NCI-H1417 (cell line): ENCODE results near the gene KCNIP4.

Source experiments
- DNase-seq, 3 experiments: peaks; one replicate each; lab custom pipeline; 2025; lab: John Stamatoyannopoulos, UW

Gene KCNIP4

DNA sequence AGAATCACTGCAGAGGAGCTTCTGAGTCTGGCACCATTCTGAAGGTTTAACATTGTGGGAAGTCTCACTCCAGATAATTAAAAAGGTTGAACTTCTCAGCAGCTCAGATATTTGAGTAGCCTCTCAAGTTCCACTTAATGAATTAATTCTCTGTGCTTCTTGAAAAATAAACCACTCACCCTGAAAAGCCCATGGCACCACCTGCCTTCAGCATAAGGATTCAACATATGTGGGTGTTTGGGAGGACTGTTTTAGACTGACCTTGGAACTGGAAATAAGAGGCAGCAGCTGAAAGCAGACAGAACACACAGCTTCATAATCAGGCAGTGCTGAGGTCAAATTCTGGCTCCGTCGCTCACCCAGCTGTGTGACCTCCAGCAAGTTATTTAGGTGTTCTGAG lies 100.6 kb downstream of the KCNIP4 start:
- DNase-seq: peak in 1 of 3 experiments; percentile 62

DNA sequence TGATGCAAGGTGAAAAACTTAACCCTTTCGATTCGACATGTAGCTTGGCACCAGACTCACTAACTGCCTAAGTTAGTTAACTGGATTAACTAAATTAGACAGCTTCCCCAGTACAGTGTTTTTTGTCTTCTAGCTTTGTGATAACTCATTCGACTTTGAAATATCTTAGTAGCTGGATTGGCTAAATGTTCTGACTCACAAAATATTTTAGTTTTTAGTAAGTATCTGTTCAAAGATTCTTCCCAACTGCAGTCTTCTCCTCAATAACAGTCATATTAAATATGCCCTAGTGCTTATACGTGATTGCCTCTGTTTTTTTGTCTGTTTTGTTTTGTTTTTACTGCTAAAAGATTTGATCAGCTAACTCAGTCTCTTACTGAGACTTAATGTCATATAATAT lies 102.9 kb downstream of the KCNIP4 start:
- DNase-seq: no peak

DNA sequence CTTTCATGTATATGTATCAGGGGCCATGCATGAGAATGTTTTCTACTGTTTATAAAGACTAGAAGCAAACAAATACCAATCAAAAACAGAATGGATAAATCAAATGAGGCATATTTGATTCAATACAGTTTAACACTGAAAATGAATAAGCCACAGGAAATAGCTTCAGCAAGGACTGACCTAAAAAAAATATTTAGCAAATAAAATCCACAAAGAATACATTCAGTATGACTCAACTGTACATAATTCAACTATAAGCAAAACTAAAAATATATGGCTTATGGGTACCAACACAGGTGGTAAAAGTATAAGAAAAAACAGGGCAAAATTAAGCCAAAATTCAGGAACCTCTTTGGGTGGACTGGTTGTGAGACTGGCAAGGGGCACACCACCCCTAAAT lies 112.9 kb downstream of the KCNIP4 start:
- no peak for DNase-seq

DNA sequence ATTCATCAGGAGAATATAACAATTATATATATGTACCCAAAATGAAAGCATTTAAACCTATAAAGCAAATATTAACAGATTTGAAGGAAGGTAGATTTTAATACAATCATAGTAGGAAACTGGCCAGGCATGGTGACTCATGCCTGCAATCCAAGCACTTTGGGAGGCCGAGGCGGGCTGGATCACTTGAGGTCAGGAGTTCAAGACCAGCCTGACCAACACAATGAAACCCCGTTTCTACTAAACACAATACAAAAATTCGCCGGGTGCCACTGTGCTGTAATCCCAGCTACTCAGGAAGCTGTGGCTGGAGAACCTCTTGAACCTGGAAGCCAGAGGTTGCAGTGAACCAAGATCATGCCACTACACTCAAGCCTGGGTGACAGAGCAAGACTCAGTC lies 118.3 kb downstream of the KCNIP4 start:
- DNase-seq: no peak

DNA sequence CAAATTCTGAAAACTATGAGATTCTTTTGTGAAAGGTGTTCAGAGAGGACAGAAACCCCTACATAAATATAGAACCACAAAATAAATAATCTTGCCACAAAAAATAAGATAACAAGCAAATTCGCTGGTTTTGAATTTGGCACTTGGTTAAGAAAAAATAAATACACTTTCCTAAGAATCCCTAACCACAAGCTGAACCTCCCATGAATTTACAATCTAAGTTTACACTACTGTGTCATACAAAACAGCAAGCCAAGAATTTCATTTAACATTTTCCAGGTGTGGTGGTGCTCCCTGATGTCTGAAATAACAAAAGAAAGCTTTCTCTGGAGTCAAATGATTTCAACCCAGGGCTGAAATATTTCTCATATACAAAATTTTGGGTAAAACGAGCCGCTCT lies 121.0 kb downstream of the KCNIP4 start:
- no peak for DNase-seq

DNA sequence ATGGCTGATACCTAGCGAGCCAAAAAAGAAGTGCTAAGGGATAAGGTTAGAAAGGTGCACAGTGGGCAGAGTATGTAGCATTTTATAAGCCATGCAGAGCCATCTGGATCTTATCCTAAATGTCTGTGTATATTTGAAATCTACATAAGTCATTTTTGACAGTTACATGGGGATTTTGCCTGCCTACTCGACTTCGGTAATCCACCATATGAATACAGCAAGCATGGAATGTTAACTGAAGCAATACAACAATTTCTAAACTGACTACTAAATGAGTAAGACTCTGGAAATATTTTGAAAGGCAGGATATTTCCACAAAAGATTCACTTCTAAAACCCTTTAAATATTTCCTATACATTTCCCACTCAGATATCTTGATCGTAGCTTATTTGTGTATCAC lies 122.5 kb downstream of the KCNIP4 start:
- DNase-seq: no peak

DNA sequence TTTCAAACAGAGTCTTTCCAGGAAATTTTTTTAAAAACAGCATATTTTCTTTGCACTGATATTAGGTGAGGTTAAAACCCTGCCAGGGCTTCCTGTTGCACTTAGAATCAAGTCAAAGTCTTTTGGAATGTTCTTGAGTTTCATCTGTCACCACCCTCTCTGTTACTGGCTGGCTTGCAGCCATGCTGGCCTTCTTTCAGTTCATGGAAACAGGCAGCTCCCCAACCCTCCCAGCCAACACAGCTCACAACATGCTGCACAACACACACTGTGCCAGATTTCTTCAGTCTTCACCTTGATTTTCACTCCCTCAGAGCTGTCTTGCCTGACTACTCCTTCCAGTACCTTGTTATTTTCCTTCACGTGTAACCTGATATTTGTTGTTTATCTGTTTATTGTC lies 129.5 kb downstream of the KCNIP4 start:
- DNase-seq: no peak

DNA sequence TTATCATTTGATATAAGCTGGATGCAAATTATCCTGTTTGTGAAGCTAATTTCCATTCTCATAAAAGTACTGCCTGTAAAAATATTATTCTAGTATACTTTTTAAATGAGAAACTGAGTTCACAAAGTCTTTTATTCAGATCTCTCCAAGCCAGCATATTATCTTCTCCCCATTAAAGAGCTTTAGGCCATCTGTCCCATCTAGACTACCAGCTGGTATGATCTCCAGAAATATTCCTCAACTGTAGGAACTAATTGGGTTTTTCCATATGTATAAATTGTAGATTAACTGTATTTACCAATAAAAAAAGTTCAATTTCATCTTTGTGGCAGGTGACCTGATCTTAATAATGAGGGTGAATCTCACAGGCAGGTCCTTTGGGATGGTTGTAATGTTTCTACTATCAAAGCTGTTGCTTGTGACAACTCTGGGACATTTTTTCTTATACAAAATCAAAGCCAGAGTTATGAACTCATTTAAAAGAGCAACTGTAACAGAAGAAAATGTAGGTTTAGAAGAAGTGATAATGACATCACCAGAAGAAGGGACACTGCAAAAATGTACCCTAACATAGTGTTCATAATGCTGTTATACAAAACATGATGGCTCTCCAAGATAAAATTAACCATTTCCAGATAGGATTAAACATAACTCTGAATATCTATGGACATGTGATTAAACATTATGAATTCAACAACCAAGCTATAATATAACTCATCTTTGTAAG lies 132.8 kb downstream of the KCNIP4 start:
- DNase-seq: no peak

DNA sequence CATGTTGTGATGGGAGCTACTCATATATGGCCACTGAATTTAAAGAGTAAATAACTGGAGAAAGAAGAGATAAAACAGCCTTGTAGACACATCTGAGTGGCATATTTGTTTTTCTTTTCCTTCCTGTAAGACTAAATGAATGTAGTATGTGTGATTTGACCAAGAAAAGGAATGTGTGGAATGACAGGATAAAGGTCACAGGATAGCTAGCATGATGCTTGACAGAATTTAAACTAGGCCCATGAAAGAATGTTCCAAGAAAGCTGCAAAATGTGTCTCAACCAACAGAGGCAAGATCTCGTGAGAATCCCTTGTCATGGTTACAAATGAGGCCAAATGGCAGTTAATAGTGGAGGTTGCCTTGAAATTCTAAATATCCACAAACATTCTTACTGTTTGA lies 137.0 kb downstream of the KCNIP4 start:
- DNase-seq: no peak

DNA sequence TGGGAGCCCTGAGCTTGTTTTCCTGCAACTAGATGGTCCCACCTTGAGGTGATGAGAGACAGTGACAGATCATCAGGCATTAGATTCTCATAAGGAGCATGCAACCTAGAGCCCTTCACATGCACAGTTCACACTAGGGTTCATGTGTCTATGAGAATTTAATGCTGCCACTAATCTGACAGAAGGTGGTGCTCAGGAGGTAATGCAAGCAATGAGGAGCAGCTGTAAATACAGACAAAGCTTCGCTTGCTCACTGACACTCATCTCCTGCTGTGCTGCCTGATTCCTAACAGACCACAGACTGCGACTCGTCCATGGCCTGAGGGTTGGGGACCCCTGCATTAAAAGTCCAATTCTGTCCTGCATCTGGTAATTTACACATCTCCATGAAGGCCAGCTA lies 141.6 kb downstream of the KCNIP4 start:
- DNase-seq: peak in 1 of 3 experiments; percentile 6

DNA sequence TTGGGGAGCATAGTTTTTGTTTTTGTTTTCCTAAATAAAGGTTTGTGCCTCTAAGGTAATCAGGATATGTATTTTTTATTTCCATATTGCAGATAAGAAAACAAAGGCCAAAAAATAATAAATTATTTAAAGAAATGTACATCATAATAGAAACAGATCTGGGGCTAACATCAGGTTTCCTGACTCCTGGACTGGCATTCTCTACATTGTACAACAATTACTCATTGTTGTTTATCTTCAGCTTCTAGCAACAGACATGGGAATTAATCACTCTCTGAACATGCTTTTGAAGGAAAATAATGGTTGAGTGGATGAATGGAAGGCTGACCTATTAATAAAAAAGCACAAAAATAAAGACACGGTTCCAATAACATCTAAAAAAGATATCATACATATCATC lies 146.2 kb downstream of the KCNIP4 start:
- DNase-seq: no peak

DNA sequence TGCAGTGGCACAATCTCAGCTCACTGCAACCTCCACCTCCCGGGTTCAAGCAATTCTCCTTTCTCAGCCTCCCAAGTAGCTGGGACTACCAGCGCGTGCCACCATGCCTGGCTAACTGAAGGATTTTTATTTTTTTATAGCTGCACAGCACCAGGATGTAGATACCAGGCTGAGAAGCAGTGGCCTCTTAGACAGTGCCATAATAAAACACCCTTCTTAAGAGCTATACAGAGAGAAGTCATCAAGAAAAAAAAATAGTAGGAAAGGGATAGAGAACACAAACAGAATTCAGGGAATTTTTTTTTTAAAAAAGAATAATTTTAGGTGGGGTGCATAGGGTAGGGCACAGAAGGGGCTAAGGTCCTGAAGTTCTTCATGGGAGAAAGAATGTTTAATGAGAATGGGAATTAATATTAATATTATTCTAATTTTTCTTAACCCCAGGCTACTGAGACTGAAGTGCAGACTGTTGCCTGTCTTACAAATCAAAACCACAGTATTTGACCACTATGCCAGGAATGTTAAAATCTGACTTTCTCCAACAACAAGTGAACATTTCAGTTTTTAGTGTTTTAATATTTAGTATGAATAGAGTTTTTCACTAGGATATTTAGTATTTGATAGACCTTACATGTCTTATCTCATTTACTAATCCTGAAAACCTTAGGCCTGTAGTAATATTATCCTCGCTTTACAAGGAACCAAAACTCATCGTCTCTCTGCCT lies 146.7 kb downstream of the KCNIP4 start:
- DNase-seq: no peak

DNA sequence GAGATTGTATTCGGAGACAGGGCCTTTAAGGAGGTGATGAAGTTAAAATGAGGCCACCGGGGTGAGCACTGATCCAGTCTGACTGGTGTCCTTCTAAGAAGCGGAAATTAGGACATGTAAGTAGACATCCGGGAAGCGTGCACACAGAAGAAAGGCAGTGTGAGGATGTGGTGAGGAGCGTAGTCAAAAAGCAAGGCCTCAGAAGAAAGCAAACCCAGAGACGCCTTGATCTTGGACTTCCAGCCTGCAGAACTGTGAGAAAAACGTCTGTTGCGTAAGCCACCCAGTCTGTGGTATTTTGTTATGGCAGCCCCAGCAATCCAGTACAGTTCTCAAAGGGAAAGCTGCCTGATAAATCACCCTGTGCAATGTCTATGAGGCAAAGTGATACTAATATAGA lies 153.5 kb downstream of the KCNIP4 start:
- no peak for DNase-seq

DNA sequence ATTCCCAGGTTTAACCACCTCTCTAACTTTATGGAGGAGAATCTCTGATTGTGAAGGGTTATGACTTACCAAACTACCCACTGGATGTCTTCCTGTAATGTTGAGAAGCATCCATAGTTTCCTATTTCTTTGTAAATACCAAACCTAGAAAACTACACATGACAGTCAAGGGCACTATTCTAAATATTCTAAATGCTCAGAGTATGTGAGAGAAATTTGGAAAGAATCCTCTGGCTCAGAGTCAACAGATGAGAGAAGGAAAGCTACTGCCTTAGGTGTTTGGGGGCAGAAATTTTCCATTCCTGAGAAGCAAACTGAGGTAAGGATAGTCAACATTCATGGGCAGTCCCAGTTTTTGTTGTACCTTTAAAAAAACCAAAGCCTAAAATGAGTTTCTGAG lies 155.8 kb downstream of the KCNIP4 start:
- DNase-seq: no peak

DNA sequence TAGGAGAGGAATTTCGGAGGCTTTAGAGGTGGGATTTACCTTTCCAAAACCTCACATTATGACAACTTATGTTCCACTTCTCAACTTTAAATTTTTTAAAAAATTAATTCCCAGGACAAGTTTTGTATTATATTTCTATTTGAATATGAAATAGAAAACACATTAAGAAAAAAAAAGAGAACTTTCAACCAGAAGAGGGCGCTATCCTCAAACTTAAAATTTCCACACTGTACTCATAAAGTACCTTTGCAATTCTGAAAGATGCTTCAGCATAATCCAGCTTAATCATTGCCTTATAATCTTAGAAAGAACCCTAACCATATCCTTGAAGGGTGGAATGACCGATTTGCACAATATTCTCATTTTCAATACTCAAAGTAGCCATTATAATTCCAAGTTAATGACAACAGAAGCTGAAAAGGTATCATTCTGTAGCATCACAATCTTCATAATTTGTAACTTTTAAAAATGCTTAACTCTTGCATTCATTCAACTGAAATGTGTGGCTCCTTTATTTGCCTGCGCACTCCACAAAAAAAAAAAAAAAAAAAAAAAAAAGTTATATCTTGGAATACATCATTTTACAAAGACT lies 158.0 kb downstream of the KCNIP4 start:
- peak; percentile 7 to 66 (median 51) for DNase-seq

DNA sequence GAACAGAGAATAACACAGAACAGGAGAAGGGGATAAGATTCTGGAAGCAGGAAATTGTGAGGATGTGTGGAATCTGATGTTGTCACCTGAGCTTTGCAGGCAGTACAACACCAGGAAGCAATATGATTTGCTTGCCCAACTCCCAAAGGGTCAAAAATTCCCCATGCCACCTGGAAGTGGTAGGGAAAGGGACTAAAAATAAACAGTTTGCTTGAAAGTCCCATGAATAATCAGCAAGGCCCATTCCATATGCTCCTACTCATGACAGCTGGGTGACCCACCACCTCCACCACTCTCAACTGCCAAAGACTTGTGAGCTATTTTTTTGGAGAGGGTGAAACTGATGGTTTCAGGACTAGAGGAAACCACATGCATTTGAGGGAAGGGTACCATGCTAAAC lies 168.4 kb downstream of the KCNIP4 start:
- no peak for DNase-seq

DNA sequence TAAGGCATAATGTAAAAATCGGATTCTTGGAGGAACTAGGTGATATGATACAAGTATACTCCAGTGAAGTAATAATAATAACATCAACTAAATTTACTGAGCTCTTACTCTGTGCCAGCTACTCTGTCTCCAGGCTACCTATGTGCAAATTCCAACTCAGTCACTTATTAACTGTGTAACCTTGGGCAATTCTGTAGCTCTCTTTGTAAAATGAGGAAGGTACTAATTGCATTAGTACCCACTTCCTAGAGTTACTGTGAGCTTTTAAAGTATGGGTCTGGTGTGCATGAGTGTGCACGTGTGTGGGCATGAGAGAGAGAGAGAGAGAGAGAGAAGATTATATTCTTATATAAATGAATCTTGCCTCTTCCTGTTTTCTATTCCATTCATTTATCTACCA lies 169.9 kb downstream of the KCNIP4 start:
- DNase-seq: no peak

DNA sequence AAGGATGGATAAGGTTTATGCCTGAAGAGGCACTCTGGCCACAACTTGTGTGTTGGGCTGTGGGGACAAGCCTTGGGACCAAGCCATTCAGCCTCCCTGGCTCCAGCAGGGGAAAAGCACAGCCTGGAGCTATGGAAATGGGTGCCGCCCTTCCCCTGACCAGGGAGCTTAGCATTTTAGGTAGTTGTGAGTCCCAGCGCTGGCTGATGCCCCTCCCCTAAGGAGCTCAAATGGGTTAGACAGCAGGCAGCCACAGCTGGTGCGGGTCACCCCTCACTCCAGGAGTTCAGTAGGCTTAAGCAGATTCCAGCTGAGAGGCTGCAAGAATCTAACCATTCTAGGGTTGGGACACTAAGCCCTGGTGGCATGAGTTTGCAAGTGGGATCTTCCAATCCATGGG lies 172.9 kb downstream of the KCNIP4 start:
- DNase-seq: no peak

DNA sequence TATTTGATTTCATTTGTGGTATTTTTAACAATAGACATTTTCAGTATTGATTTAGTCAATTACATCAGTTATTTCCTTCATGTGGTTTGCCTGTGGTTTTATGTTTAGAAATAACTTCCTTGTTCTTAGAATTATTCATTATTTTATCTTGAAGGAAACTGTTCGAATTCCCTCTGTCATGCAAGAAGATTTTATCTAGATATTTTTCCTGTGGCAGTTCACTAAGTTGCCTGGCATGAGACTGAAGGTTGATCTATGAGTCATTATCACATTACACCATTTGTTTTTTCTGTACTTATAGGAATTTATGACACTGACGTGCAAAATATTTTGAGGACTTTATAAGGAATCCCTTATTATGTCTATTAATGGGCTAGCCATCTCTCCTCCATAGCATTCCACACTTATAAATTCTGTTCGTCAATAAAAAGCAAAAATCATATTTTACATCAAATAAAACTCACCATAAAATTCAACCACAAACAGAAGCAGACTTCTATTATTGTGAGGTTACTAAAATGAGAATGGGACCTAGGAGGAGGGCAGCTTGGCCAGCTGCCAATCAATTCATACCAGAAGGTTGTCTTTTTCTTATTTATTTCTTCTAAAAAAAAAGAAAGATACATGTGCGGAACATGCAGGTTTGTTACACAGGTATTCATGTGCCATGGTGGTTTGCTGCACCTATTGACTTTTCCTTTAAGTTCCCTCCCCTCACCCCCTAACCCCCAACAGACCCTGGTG lies 179.0 kb downstream of the KCNIP4 start:
- no peak for DNase-seq

DNA sequence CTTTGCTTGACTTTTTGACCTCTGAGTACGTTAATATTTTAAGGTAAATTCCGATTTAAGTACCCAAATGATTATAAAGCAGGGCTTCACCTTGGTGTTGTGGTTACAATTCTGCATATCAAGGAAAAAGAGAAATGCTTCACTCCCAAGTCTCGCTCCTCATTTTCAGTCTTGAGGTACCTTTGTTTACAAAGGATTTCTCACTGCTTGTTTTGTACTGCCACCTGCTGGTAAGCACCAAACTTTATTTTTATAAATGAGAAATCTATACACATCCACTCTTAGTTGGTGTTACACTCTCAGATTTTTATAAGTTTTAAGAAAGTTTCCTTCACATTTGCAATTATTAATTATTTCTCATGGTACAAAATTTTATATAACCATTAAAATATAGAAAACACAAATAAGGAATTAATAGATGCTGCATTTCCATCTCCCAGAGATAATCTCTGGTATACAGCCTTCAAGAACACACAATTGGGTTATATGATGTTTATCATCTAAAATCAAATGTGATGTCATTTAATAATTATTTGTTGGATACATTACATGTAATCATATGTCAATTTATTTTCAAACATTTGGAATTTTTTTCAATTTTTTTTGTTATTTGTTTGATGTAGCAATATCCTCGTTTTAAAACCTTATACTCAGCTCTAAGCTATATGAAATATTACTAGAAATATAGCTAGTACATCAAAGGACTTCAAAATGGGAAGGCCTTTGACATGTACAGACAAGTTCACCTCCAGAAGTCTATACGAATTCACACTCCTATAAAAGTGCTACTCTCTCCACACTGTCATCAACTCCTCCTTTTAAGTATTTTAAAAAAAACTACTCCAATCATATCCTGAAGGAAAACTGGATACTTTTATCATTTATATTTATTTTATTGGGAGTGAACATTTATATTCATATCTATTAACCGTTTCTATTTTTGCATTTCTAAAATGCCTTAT lies 179.9 kb downstream of the KCNIP4 start:
- peak; percentile 17 to 74 (median 72) for DNase-seq

DNA sequence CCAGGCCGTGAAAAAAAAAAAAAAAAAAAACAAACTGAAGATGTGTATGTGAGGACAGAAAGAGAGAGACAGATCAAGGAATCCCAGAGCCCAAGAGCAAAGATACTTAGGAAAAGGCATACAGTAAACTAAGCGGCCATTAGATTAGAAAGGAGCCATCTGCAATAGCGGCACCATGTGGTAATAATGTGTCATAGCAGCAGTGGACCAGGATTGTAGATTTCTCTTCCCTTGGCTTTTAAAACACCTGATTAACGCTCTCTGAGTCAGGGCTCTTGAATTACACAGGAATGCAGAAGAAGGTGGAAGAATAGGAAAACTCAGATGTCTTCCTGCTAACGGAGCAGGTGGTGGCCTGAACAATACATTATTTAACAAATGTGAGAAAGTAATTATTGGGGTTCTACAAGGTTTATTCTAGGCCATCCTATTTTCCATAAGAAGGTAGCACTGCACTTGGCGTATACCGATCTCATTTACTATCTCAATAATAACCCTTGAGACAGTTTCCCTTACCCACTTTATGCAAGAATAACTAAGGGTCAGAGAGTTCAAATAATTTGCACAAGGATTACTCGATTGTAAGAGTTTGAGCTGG lies 182.7 kb downstream of the KCNIP4 start:
- peak; percentile 34 to 71 (median 48) for DNase-seq
